ENCODE data around the gene TOMM70.

- no peak for TF ChIP-seq CTCF (IDR thresholded peaks at IDR 0.05)
- no peak for TF ChIP-seq POLR2AphosphoS5 (IDR thresholded peaks at IDR 0.05; ENCODE audit: insufficient read depth in 1 of 2, low read depth in 1 of 2)
- TF ChIP-seq POLR2A (IDR thresholded peaks at IDR 0.05), result no peak
Observed at GRCh38 chr3:100370756-100371155, 30.1 kb downstream of the TOMM70 start.
